ENCODE results near the gene MATN4.

MATN4 gene

GRCh38 chr20:45282700-45283550 lies 25.2 kb downstream of the MATN4 start:
- Histone ChIP-seq H3K4me2 (peak overlapping the region in 3 of 11 experiments; percentile 52 to 71 (median 60); a peak in 7 of 22 replicates), H3K4me3 (no peak overlapping the region), H3K9ac (no peak overlapping the region), H3K9me3 (replicated peaks in 1 of 11) (no peaks in the 10 kb centered on the region), H3K27ac (no peak overlapping the region), H3K27me3 (no peaks in the 10 kb centered on the region), H3K36me3 (no peaks in the 10 kb centered on the region), H4K20me1 (no peaks in the 10 kb centered on the region), H3K4me1 (peaks cover 0 to 16% (median 0%) of the 10 kb centered on the region in 10 experiments; a peak in 7 of 20 replicates)
- TF ChIP-seq Cebpa-rat (IDR thresholded peaks at IDR 0.05) = no peak

DNA sequence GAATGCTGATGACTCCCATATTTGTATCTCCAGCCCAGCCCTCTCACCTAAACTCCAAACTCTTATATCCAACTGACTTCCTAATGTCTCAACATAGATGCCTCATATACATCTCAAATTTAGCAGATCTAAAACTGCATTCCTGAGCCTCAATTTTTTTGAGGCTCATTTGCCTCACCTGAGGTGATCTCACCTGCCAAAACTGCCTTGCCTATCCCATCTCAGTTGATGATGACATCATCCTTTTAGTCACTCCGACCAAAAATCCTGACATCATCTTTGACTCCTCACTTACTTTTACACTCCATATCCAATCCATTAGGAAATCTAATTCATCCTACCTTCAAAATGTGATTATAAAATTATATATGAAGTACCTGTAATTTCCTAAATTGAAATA lies 28.1 kb downstream of the MATN4 start:
- no peak for TF ChIP-seq Cebpa-rat (IDR thresholded peaks at IDR 0.05)
- peaks cover 0 to 18% (median 0%) of the 10 kb centered on the region in 10 experiments; a peak in 7 of 20 replicates for H3K4me1 ChIP-seq
- H3K27me3 ChIP-seq = no peaks in the 10 kb centered on the region
- H3K4me2 ChIP-seq = no peak overlapping the region
- no peak overlapping the region for H3K9ac ChIP-seq
- no peaks in the 10 kb centered on the region for H3K36me3 ChIP-seq
- H3K4me3 ChIP-seq = no peak overlapping the region
- H3K27ac ChIP-seq = no peak overlapping the region
- no peaks in the 10 kb centered on the region for H4K20me1 ChIP-seq
- no peaks in the 10 kb centered on the region for H3K9me3 ChIP-seq (replicated peaks in 1 of 11)

GRCh38 chr20:45275338-45275737 lies 32.8 kb downstream of the MATN4 start:
- no peaks in the 10 kb centered on the region for H3K9me3 ChIP-seq (replicated peaks in 1 of 11)
- no peak overlapping the region for H3K27ac ChIP-seq
- H3K4me1 ChIP-seq = 0 out of 20 replicates have a peak, but pooled peaks cover 0 to 6% (median 0%) of the 10 kb centered on the region in 10 experiments
- H3K27me3 ChIP-seq = no peaks in the 10 kb centered on the region
- no peaks in the 10 kb centered on the region for H4K20me1 ChIP-seq
- no peak overlapping the region for H3K9ac ChIP-seq
- no peak overlapping the region for H3K4me3 ChIP-seq
- TF ChIP-seq Cebpa-rat (IDR thresholded peaks at IDR 0.05) = no peak
- H3K4me2 ChIP-seq = no peak overlapping the region
- no peaks in the 10 kb centered on the region for H3K36me3 ChIP-seq

DNA sequence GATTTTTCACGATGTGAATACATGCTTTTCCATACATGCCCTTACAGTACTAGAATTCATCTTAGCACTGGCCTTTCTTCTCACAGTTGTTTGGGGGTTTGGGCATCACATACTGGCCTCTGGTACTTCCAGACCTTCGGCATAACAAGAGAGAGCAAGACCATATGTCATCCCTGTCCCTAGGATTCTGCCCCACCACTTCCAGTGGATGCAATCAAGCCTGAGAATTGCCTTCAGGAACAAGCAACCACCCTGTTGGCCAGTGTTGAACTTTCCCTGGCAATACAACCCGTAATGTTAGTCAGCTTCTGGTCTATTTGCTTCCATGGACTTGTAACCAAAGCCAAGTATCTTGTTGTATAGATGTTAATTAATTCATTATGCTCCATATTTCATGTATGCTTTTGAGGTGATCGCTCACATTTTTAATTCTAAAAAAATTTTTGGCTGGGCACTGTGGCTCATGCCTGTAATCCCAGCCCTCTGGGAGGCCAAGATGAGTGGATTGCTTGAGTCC lies 38.3 kb downstream of the MATN4 start:
- Histone ChIP-seq H3K4me1 (no peaks in the 10 kb centered on the region), H3K4me3 (no peak overlapping the region), H3K27ac (no peak overlapping the region), H4K20me1 (no peaks in the 10 kb centered on the region), H3K36me3 (no peaks in the 10 kb centered on the region), H3K4me2 (no peak overlapping the region), H3K27me3 (no peaks in the 10 kb centered on the region), H3K9me3 (replicated peaks in 1 of 11) (no peaks in the 10 kb centered on the region), H3K9ac (no peak overlapping the region)
- no peak for TF ChIP-seq Cebpa-rat (IDR thresholded peaks at IDR 0.05)

DNA sequence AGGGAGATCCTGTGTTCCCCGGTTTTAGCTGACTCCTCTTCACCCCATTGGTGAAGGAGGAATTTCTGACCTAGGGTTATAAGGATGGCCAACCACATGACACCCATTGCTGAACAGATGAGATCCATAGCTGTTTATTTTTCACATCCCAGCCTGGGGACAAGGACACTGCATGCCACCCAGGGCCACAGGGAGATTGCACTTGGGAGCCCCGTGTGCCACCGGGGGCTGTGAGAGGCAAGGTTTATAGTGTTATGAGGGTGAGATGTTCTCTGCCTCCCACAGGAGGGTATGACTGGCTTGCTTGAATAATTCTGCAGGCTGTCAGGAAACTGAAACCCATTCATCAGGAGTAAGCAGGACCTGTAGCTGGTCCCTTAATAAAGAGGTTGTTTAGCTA lies 39.0 kb downstream of the MATN4 start:
- TF ChIP-seq Cebpa-rat (IDR thresholded peaks at IDR 0.05) = no peak
- Histone ChIP-seq H3K4me1 (no peaks in the 10 kb centered on the region), H3K27me3 (no peaks in the 10 kb centered on the region), H3K9ac (no peak overlapping the region), H3K9me3 (replicated peaks in 1 of 11) (no peaks in the 10 kb centered on the region), H3K4me3 (no peak overlapping the region), H3K36me3 (no peaks in the 10 kb centered on the region), H3K27ac (no peak overlapping the region), H4K20me1 (no peaks in the 10 kb centered on the region), H3K4me2 (no peak overlapping the region)

- no peaks in the 10 kb centered on the region for H3K27me3 ChIP-seq
- H3K27ac ChIP-seq = no peak overlapping the region
- H3K36me3 ChIP-seq = no peaks in the 10 kb centered on the region
- TF ChIP-seq Cebpa-rat (IDR thresholded peaks at IDR 0.05) = no peak
- H3K9me3 ChIP-seq (replicated peaks in 1 of 11) = no peaks in the 10 kb centered on the region
- H4K20me1 ChIP-seq = no peaks in the 10 kb centered on the region
- no peak overlapping the region for H3K4me3 ChIP-seq
- H3K9ac ChIP-seq = no peak overlapping the region
- no peak overlapping the region for H3K4me2 ChIP-seq
- H3K4me1 ChIP-seq = no peaks in the 10 kb centered on the region
Observed at GRCh38 chr20:45268531-45268930, 39.6 kb downstream of the MATN4 start.

GRCh38 chr20:45266977-45267376 lies 41.1 kb downstream of the MATN4 start:
- H3K4me1 ChIP-seq = no peaks in the 10 kb centered on the region
- no peak for TF ChIP-seq Cebpa-rat (IDR thresholded peaks at IDR 0.05)

GRCh38 chr20:45263556-45264266 lies 44.4 kb downstream of the MATN4 start:
- TF ChIP-seq Cebpa-rat (IDR thresholded peaks at IDR 0.05) = no peak
- no peaks in the 10 kb centered on the region for H3K36me3 ChIP-seq
- H3K9ac ChIP-seq = no peak overlapping the region
- no peaks in the 10 kb centered on the region for H3K27me3 ChIP-seq
- H3K27ac ChIP-seq = no peak overlapping the region
- H3K4me2 ChIP-seq = no peak overlapping the region
- no peak overlapping the region for H3K4me3 ChIP-seq
- no peaks in the 10 kb centered on the region for H3K4me1 ChIP-seq
- H4K20me1 ChIP-seq = no peaks in the 10 kb centered on the region
- no peaks in the 10 kb centered on the region for H3K9me3 ChIP-seq (replicated peaks in 1 of 11)

More at GRCh38 chr20:45266977-45267376, 41.1 kb downstream of the MATN4 start:
- Histone ChIP-seq H3K9ac (no peak overlapping the region), H4K20me1 (no peaks in the 10 kb centered on the region), H3K36me3 (no peaks in the 10 kb centered on the region), H3K4me3 (no peak overlapping the region), H3K27ac (no peak overlapping the region), H3K4me2 (no peak overlapping the region), H3K9me3 (replicated peaks in 1 of 11) (no peaks in the 10 kb centered on the region), H3K27me3 (no peaks in the 10 kb centered on the region)

DNA sequence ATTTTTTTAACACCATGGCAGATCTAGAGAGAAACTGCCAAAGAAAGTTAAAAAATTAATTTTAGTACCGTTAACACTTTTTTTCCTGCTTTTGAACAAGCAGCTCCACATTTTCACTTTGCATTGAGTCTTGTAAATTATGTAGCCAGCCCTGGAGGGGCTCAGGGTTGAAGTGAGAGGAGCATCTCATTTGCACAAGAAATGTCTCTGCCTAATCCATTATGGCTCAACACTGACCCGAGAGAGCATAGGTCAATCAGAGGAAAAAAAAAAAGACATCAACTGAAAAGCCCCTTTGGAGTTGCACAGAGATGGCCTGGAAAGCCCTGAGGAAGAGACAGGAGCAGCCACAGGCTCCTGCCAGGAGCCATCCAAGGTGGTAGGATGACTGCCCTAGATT lies 49.4 kb downstream of the MATN4 start:
- H3K27ac ChIP-seq = no peak overlapping the region
- H3K9me3 ChIP-seq (replicated peaks in 1 of 11) = no peaks in the 10 kb centered on the region
- no peaks in the 10 kb centered on the region for H3K27me3 ChIP-seq
- no peaks in the 10 kb centered on the region for H4K20me1 ChIP-seq
- no peak overlapping the region for H3K4me3 ChIP-seq
- TF ChIP-seq Cebpa-rat (IDR thresholded peaks at IDR 0.05) = no peak
- H3K4me1 ChIP-seq = peaks cover 0 to 27% (median 9%) of the 10 kb centered on the region in 10 experiments; a peak in 11 of 20 replicates
- H3K4me2 ChIP-seq = no peak overlapping the region
- no peak overlapping the region for H3K9ac ChIP-seq
- no peaks in the 10 kb centered on the region for H3K36me3 ChIP-seq

All from BLaER1 treated with 17β-estradiol and CSF1 and Interleukin-3, amounts not matched to agents 10 nM and 100 nM (cell line).